NCI-H524 (cell line): ENCODE data around the gene ASXL3.

Experiments
- DNase-seq, 2 experiments: peaks; one replicate each; lab custom pipeline; 2025; lab: John Stamatoyannopoulos, UW

ASXL3 gene

GRCh38 chr18:33720133-33720532 lies 142.1 kb downstream of the ASXL3 start:
- no peak for DNase-seq

DNA sequence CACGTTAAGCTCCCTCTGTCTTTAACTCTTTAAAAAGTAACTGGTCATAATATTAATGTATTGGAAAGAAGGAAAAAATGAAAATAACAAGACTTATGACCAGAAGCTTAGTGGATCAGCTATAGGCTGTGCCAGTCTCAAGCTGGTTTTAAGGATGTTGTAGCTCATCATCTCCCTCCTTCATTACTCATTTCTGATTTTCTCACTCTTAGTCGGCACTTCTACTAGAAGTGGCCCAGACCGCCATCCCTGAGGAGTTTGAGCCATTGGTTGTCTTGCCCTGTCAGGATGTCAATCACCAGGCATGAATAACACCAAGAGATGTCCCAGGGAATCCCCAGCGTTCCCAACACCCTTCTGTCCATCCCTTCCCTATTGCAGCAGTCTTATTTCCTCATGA lies 151.5 kb downstream of the ASXL3 start:
- no peak for DNase-seq

- no peak for DNase-seq
These were observed 155.4 kb downstream of the ASXL3 start for GRCh38 chr18:33733376-33733775.

- peak; percentile 84 to 92 for DNase-seq
These were observed 157.4 kb downstream of the ASXL3 start for GRCh38 chr18:33735428-33735827.

GRCh38 chr18:33741760-33742159 lies 163.7 kb downstream of the ASXL3 start:
- no peak for DNase-seq

GRCh38 chr18:33744032-33744697 lies 166.1 kb downstream of the ASXL3 start:
- DNase-seq, result no peak

GRCh38 chr18:33745151-33745795 lies 167.3 kb downstream of the ASXL3 start:
- DNase-seq, result peak; percentile 24 to 31

DNA sequence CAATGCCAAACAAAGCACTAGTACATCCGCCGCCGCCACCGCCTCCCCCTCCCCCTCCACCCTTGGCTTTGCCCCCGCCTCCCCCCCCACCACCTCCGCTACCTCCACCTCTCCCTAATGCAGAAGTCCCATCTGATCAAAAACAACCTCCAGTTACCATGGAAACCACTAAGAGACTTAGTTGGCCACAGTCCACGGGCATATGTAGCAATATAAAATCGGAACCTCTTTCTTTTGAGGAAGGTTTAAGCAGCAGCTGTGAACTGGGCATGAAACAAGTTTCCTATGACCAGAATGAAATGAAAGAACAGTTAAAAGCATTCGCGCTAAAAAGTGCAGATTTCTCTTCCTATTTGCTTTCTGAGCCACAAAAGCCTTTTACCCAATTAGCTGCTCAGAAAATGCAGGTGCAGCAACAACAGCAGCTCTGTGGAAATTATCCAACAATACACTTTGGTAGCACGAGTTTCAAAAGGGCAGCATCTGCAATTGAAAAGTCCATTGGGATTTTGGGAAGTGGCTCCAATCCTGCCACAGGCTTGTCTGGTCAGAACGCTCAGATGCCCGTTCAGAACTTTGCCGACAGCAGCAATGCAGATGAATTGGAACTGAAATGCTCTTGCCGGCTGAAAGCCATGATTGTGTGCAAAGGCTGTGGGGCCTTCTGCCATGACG lies 168.0 kb downstream of the ASXL3 start:
- DNase-seq, result peak; percentile 64 to 75

DNA sequence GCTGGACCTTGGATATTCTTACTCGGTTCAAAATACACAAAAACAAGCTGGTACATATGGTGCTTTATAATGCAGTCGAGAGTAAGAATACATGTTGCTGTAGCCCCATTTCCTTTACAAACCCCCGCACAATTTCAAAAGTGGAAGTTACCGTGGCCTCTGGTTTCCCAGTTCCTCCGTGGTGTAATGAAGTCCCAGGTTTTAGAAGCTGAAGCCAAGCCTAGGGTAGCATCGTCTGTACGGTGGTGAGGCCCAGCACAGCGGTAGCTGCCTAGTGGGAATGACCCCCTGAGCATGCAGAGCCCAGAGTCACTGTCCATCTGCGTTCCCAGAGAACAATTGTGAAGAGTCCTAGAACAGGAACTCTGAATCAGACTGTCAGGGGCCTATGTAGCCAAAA lies 171.8 kb downstream of the ASXL3 start:
- DNase-seq, result no peak

DNA sequence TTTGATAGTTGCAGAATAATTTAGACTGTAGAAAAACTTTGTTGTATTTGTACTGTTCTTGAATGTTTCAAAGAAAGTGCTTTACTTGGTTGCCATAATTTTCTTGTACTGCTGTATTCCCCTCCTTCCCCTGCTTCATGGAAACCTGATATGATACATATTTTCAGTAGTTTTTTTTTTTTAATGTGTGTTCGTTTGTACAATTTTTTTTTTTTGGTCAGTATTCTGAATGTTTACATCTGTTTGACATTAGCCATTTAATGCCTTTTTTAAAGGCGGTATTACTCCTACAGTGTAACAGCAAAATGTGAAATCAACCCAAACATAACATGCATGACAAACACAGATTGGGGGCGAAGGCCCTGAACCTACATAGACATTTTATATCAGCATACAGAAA lies 172.3 kb downstream of the ASXL3 start:
- no peak for DNase-seq

- DNase-seq, result peak in 1 of 2 experiments; percentile 37
These were observed 173.7 kb downstream of the ASXL3 start for GRCh38 chr18:33751613-33752221.

- DNase-seq, result no peak
These were observed 177.4 kb downstream of the ASXL3 start for GRCh38 chr18:33755391-33755790.

DNA sequence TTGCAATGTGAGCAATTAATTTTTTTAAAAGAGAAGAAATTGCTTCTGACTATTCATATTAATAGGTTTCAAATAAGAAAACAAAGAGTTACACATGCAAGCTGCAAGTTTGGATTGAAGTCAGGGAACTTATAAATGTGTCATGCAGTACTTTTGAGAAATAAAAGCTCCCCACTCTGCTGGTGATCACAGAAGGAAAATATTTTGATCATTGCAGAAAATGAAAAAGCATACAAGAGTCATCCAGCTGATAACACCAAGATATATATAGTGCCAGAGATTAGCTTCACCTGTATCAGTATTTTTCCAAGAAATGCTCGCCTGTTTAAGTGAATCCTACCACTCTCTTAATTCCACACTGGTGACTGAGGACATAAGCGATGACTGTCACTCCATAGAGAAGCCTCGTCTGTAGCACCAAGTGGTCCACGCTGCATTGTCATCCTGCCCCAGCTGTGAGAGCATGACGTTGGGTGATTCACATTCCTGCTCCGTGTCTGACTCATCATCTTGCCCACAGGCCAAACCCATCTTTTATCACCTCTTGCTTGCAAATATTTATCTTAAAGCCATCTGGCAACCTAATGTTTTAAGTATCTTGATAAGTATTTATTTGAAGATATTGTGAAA lies 178.0 kb downstream of the ASXL3 start:
- DNase-seq, result peak in 1 of 2 experiments; percentile 46

- peak; percentile 18 to 61 for DNase-seq
These were observed 179.0 kb downstream of the ASXL3 start for GRCh38 chr18:33757037-33757436.

- DNase-seq, result peak in 1 of 2 experiments; percentile 41
These were observed 183.3 kb downstream of the ASXL3 start for GRCh38 chr18:33761363-33761762.

- DNase-seq, result peak in 1 of 2 experiments; percentile 38
These were observed 203.4 kb downstream of the ASXL3 start for GRCh38 chr18:33781429-33781828.
